GM15510 (cell line): ENCODE measurements around the gene APOE.

ENCODE experiments used
- POLR2A ChIP-seq: IDR thresholded peaks from 3 replicates; pipeline ENCODE4 v1.6.1; 2011; ENCODE audit warnings: borderline replicate concordance; ENCODE audit not compliant: insufficient read length; ENCODE audit errors: extremely low read depth

APOE gene

GRCh38 chr19:44905437-44906160, at the start of gene APOE:
APOE (plus strand) TSS chr19:44905796; CDS start chr19:44906625, 829 bp downstream.
- TF ChIP-seq POLR2A = no peak

- TF ChIP-seq POLR2A = no peak
Observed at GRCh38 chr19:44856421-44857083, 49.0 kb upstream of the APOE start.

- no peak for TF ChIP-seq POLR2A
Observed at GRCh38 chr19:44857837-44858236, 47.8 kb upstream of the APOE start.

- no peak for TF ChIP-seq POLR2A
Observed at GRCh38 chr19:44863990-44864389, 41.6 kb upstream of the APOE start.

- no peak for TF ChIP-seq POLR2A
Observed at GRCh38 chr19:44865196-44865767, 40.3 kb upstream of the APOE start.

GRCh38 chr19:44866664-44867063, 38.9 kb upstream of the APOE start:
- TF ChIP-seq POLR2A = no peak

- TF ChIP-seq POLR2A = no peak
Observed at GRCh38 chr19:44867578-44867977, 38.0 kb upstream of the APOE start.

GRCh38 chr19:44869733-44870470, 35.7 kb upstream of the APOE start:
- TF ChIP-seq POLR2A = no peak

- no peak for TF ChIP-seq POLR2A
Observed at GRCh38 chr19:44871809-44872208, 33.8 kb upstream of the APOE start.

GRCh38 chr19:44872661-44873060, 32.9 kb upstream of the APOE start:
- TF ChIP-seq POLR2A = no peak

GRCh38 chr19:44874317-44874716, 31.3 kb upstream of the APOE start:
- TF ChIP-seq POLR2A = no peak

- TF ChIP-seq POLR2A = no peak
Observed at GRCh38 chr19:44875666-44876451, 29.7 kb upstream of the APOE start.

GRCh38 chr19:44876930-44877535, 28.6 kb upstream of the APOE start:
- TF ChIP-seq POLR2A = no peak
